HG02610 (cell line): ENCODE measurements around the gene LYPD6.
"Not testable (repeated sequence)": the region's sequence is repeated elsewhere in the genome, so short reads cannot be mapped to it uniquely, and the experiment has no call there.

Experiments
- ATAC-seq: cut with Tn5 transposase; IDR thresholded peaks from one replicate; pipeline ENCODE4 v1.9.1; 2021; ENCODE audit warnings: mild to moderate bottlenecking, moderate library complexity; ENCODE audit not compliant: unreplicated experiment

The LYPD6 gene

DNA sequence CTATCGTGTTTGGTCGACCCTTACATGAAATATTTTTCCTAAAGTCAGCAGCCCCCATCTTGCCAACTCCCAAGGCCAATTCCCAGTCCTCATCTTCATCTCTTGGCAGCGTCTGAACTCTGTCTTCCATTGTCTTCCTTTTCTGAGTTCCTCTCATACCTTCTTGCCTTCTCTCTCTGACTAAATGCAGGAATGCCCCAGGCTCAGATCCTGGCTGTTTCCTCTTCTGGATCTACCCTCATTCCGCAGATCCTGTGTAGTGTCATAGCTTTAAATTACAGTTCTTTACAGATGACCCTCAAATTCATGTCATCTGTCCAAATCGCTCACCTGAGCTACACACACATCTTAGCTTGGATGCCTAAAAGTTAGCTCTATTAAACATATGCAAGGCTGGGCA is 162.5 kb downstream of the LYPD6 start:
- no peak for ATAC-seq

DNA sequence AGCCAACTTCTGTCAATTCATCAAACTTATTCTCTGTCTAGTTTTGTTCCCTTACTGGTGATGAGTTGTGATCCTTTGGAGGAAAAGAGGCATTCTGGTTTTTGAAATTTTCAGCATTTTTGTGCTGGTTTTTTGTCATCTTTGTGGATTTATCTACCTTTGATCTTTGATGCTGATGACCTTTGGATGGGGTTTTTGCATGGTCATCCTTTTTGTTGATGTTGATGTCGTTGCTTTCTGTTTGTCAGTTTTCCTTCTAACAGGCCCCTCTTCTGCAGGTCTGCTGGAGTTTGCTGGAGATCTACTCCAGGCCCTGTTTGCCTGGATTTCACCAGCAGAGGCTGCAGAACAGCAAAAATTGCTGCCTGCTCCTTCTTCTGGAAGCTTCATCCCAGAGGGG is 168.8 kb downstream of the LYPD6 start:
- not testable (repeated sequence) for ATAC-seq

DNA sequence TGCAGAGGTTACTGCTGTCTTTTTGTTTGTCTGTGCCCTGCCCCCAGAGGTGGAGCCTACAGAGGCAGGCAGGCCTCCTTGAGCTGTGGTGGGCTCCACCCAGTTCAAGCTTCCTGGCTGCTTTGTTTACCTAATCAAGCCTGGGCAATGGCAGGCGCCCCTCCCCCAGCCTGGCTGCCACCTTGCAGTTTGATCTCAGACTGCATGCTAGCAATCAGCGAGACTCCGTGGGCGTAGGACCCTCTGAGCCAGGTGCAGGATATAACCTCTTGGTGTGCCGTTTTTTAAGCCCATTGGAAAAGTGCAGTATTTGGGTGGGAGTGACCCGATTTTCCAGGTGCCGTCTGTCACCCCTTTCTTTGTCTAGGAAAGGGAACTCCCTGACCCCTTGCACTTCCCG is 176.4 kb downstream of the LYPD6 start:
- not testable (repeated sequence) for ATAC-seq

DNA sequence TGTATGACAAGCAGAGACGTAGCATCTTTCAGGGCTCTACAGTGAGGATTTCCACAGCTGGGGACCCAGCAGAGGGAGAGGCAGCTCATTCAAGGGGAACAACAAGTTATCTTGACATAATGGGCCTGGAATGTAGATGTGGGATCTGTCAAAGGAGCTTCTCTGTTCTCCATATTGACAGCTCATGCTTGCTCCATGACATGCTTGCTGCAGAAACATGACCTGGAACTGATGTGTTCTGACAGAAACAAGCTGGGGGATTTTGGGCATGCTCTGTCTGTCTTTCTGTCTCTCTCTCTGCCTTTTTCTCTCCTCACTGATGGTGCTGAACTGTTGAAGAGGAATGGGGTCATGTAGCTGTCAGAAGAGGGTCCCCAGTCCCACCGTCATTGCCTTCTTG is 177.6 kb downstream of the LYPD6 start:
- no peak for ATAC-seq

DNA sequence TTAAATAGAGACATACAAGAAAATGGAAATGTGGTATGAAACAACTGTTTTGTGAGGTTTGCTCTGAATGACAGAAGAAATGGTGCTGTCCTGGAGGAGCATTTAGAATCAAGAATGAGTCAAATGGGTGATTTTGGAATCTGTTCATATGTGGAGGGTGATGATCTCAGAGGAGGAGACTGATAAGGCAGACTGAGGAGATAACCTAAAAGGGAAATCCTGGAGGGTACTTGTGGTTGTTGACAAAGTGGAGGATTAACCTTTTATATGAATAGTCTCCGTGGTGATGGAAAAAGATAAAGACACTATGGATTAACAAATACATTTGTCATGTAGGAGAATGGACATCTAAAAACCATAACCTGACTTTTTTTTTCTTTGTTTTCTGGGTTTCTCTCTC is 183.1 kb downstream of the LYPD6 start:
- no peak for ATAC-seq
